GM10248 (cell line): ENCODE measurements around the gene METTL25.
"Not testable (repeated sequence)": the region's sequence is repeated elsewhere in the genome, so short reads cannot be mapped to it uniquely, and the experiment has no call there.

ENCODE experiments used
- CTCF ChIA-PET: fragments of 300-600 bp; sonication (Branson Sonifier 250); formaldehyde crosslinking; extraction: SDS; loops from one replicate; lab custom pipeline; 2021; ENCODE audit warnings: antibody characterized with exemption; lab: Yijun Ruan, JAX
- POLR2A ChIA-PET: fragments of 350-650 bp; sonication (Branson Sonifier 250); formaldehyde crosslinking; extraction: SDS; loops from one replicate; lab custom pipeline; 2020; ENCODE audit warnings: antibody characterized with exemption; lab: Yijun Ruan, JAX
- DNase-seq: peaks from one replicate; pipeline ENCODE4 v3.0.0; 2012; ENCODE audit errors: extremely low spot score
- CTCF ChIP-seq: IDR thresholded peaks from 2 replicates; pipeline ENCODE4 v1.5.1; 2012; ENCODE audit warnings: mild to moderate bottlenecking, low read depth; ENCODE audit errors: extremely low read depth, missing control alignments, control extremely low read depth

The METTL25 gene

GRCh38 chr12:82359115-82359478 lies 768 bp downstream of the METTL25 start:
- ChIA-PET POLR2A (interaction anchor here (1.0 to 1.6 kb wide), 2 partner anchors 79 to 327 kb away, joined by 4 to 5 read pairs; partner anchors contain the start of gene TMTC2), CTCF (interaction anchor here (1.2 to 3.2 kb wide), 16 partner anchors 9 to 678 kb away, joined by 3 to 59 read pairs (median 9); partner anchors contain the start of gene TMTC2)
- DNase-seq = peak; percentile 18
- peak; percentile 13 for TF ChIP-seq CTCF

GRCh38 chr12:82360834-82361233 lies 2.5 kb downstream of the METTL25 start:
- DNase-seq, POLR2A ChIA-PET: not testable (repeated sequence)
- CTCF ChIA-PET = interaction anchor here (1.0 to 1.4 kb wide), 5 partner anchors 9 to 1515 kb away, joined by 3 to 5 read pairs (median 3); no protein-coding TSS in a partner anchor

GRCh38 chr12:82361461-82361915 lies 3.2 kb downstream of the METTL25 start:
- ChIA-PET CTCF (interaction anchor here (1.0 to 1.4 kb wide), 5 partner anchors 8 to 1516 kb away, joined by 3 to 5 read pairs (median 3); no protein-coding TSS in a partner anchor), POLR2A (no interaction called here)
- no peak for TF ChIP-seq CTCF
- DNase-seq = no peak

GRCh38 chr12:82363990-82364389 lies 5.7 kb downstream of the METTL25 start:
- CTCF ChIA-PET = no interaction called here
- no peak for TF ChIP-seq CTCF
- no peak for DNase-seq
- POLR2A ChIA-PET = no interaction called here

GRCh38 chr12:82366197-82366596 lies 7.9 kb downstream of the METTL25 start:
- ChIA-PET POLR2A (no interaction called here), CTCF (interaction anchor here (1.2 to 4.9 kb wide), 3 partner anchors 7 to 320 kb away, joined by 5 to 59 read pairs (median 5); partner anchors contain the start of genes CCDC59 and METTL25)
- no peak for TF ChIP-seq CTCF
- no peak for DNase-seq

- no peak for TF ChIP-seq CTCF
- ChIA-PET POLR2A (no interaction called here), CTCF (interaction anchor here (0.9 to 2.0 kb wide), 4 partner anchors 10 to 311 kb away, joined by 3 to 16 read pairs (median 6); partner anchors contain the start of genes CCDC59 and METTL25)
- no peak for DNase-seq
These were observed 16.9 kb downstream of the METTL25 start for GRCh38 chr12:82375201-82375600.

DNA sequence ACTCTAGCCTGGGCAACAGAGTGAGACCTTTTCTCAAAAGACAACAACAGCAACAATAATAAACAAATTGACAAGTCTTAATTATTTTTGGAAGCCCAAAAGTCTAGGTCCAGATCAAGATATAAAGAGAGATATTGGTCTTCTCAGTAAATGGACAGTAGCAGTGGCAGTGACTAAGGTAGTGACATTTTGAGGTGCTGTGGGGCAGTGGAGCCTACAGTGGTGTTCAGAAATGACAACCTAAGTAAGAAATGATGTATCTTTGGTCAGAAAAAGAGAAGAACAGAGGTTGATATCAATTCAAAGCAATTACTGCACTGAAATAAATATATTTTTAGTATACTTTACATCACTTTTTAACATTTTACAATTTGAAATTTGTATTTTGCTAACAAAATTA lies 20.7 kb downstream of the METTL25 start:
- POLR2A ChIA-PET = no interaction called here
- no peak for DNase-seq

More for the DNA sequence above, 20.7 kb downstream of the METTL25 start:
- no peak for TF ChIP-seq CTCF
- CTCF ChIA-PET = interaction anchor here (1.3 kb wide), 1 partner anchor 11 kb away, joined by 3 read pairs; no protein-coding TSS in a partner anchor
